HG02943 (cell line): ENCODE data around the gene CYSLTR2.

Source experiments
- ATAC-seq: cut with Tn5 transposase; IDR thresholded peaks from one replicate; pipeline ENCODE4 v1.9.1; 2021; ENCODE audit warnings: mild to moderate bottlenecking, low read depth, moderate library complexity; ENCODE audit not compliant: unreplicated experiment

The CYSLTR2 gene

GRCh38 chr13:48653472-48653939 lies at the start of gene CYSLTR2:
Gene CYSLTR2, plus strand, starts transcription at chr13:48653929. Its CDS starts 52,889 bp downstream, at chr13:48706818.
- ATAC-seq, result no peak

DNA sequence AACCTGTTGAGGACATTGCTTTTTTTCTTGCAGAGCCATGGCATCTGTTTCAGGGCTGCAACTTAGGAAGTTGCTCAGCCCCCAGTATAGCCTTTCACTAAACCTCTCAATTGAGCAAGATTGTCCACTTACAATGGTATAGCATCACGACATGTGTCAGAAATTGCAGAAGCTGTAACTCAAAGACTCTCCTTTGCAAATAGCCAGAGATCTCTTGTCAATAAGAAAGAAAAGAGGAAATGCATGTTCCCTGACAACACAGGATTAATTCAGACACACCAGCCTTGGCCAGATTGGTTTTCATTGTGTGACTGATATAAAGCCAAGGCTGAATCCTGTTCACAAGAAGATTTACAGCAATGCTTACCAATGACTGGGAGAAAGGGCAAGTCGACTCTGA lies 38.7 kb upstream of the CYSLTR2 start:
- no peak for ATAC-seq

- ATAC-seq, result no peak
Observed at GRCh38 chr13:48618937-48619336, 34.8 kb upstream of the CYSLTR2 start.

DNA sequence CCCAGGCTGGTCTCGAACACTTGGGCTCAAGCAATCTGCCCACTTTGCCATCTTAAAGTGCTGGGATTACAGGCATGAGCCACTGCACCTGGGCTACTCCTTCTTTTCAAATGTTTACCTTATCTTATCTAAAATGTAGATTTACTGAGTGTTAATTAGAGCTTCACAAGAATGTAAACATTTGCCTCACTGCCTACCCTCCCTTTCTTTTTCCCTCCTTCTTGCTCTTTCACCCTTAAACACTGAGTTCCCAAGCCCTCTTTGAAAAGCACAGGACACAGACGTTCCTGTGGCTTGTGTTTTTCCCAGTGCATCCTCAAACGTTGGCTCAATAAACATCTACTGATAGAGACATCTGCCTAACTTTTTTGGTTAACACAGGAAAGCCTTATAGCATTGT lies 32.7 kb upstream of the CYSLTR2 start:
- no peak for ATAC-seq

GRCh38 chr13:48624016-48624415 lies 29.7 kb upstream of the CYSLTR2 start:
- no peak for ATAC-seq

DNA sequence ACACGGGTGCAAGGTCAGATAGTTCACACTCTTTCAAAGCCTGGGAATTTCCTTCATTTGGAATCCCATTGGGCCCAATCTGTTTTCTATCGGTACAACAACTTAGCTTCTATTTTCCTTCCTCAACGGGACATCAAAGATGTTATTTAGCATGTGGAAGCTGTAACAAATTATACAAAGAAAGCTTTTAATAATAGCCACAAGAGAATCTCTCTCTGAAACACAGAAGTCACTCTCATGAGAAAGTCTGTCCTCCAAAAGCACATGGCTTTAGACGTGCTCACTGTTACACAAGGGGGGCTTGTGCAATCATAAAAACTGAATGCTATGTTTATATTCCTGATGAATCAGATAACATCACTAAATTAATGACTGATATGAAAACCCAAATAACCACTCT lies 28.9 kb upstream of the CYSLTR2 start:
- no peak for ATAC-seq

GRCh38 chr13:48625413-48626076 lies 28.2 kb upstream of the CYSLTR2 start:
- ATAC-seq, result no peak

GRCh38 chr13:48626077-48626449 lies 27.7 kb upstream of the CYSLTR2 start:
- no peak for ATAC-seq

DNA sequence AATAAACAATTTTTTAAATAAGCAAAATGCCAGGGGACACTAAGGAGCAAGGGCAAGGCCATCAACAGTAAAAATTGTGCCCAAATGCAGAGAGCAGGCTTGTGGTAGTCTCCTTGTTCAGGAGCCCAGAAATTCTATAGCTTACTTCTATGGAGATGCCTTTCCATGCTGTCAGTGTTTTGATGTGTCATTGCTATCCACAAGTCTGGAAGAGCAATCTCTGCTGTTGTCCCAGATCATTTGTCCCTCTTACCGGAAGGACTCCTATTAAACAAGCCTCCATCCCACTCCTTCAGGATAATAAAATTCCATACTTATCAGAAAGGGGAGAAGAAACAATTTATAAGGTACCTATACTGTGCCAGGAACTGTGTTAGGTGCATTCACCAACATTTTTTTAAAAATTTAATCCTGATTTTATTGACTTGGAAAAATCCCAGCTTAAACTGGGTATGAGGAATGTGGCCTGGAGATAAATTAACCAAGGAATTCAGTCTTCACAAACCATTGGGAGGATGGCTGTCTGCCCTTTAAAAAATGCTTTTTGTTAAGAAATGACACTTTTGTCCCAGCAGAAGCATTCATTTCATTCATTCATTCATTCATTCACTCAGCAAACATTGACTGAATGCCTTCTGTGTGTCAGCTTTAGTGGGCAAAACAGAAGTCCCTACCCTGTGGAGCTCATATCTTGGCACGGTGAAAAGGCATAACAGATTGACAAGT lies 26.8 kb upstream of the CYSLTR2 start:
- ATAC-seq, result no peak

- ATAC-seq, result no peak
Observed at GRCh38 chr13:48629277-48629676, 24.5 kb upstream of the CYSLTR2 start.

DNA sequence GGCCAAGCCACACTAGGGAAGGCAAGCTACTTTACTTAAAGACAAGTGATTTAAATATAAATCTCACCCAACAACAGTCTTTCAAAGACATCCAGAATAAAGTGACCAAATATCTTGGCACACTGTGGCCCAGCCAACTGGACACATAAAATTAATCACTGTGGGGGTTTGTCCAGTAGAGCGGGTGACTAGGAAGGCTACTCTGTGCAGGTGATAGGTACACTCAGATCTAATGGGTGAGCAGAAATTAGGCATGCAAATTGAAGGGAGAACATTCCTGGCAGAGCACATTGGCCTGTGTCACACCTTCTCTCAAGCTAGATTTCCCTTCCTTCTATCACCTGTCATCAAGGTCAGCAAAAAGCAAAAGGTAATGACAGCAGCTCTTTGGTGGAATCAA lies 23.4 kb upstream of the CYSLTR2 start:
- ATAC-seq, result no peak

DNA sequence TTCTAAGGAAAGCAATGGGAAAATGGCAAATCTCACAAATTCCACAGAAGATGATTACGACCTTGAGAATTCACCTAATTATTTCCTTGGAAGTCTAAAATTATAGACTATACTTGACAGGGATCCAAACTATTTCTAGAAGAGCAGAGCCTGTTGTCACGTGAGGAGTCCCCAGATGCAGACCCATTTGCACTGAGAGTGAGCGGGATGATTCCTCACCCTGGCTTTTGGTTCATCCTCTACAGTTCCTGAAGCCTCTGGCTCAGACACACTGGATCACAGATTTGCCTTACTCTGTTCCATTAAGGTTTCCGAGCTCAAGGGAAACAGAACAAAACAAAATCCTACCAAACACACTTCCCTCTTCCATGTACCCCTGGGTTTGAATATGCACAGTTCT lies 23.0 kb upstream of the CYSLTR2 start:
- ATAC-seq, result no peak

GRCh38 chr13:48631441-48631840 lies 22.3 kb upstream of the CYSLTR2 start:
- no peak for ATAC-seq

- ATAC-seq, result no peak
Observed at GRCh38 chr13:48633700-48634099, 20.0 kb upstream of the CYSLTR2 start.

DNA sequence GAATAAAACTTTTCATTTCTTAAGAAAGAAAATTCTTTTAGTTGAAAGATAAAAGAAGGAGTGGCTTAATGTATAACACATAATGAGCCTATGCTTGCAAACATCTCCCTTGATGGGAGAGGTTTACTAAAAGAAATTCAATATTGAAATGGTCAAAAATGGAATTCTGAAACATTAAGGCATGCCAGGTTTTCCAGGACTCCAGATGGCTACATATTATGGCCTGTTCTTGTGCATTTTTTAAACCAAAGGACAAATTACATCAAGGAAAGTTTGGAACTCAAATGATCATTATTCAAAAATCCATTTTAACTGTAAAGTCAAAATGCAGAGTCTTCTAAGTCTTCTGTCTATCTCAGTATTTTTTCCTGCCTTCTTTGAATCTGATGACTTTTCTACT lies 19.1 kb upstream of the CYSLTR2 start:
- ATAC-seq, result no peak

DNA sequence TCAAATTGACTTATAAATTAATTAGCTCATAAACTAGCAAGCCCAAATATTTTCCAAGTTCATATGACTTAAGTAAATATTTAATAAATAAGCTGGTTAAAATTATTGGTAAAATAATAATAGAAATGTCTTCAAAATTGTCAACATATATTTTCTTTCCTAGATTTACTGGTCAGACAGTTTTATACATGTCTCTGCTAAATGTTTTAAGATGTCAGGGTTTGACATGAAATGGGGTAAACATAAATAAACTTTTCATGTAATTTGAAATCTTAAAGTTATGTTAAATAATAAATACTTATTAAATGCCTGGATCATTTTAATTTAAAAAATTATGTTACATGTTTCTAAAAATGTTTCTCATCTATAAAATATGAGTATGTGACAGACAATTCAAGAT lies 18.3 kb upstream of the CYSLTR2 start:
- ATAC-seq, result no peak

DNA sequence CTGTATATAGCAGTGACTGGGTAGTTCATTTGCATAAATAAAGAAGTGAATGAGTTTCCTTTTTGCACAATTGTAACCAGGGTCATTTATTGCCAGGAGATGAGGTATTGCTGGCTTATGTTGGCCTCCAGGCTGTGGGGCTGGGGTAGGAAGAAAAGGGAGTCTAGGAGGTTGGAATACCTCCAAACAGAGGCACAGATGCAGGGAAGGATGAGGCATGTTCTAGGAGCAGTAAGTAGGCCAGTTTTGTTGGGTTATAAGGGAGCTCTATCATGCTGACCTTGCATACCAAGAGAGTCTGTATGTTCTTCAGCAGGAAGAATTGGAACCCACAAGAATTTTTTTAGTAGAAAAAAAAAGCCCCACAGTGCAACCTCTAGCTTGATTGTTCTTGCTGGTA lies 17.2 kb upstream of the CYSLTR2 start:
- no peak for ATAC-seq

- ATAC-seq, result no peak
Observed at GRCh38 chr13:48637601-48638000, 16.1 kb upstream of the CYSLTR2 start.

DNA sequence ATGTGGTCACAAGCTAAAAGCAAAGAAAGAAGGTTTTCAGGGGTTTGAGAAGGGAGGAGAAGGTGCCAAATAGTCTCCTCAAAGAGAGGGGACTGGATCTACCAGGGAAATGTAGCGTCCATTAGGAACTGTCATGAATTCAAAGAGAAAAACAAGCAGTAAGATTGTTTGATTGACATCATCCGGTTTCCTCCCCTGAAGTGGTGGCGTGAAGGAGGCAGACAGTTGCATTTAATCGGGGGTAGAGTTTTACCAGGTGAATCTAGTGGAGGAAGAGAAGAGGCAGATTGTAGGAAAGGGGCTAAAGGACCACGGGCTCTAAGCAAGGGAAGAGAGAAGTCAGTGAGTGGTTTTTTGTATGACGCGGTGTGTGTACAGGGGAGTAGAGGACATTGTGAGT lies 13.0 kb upstream of the CYSLTR2 start:
- ATAC-seq, result no peak

DNA sequence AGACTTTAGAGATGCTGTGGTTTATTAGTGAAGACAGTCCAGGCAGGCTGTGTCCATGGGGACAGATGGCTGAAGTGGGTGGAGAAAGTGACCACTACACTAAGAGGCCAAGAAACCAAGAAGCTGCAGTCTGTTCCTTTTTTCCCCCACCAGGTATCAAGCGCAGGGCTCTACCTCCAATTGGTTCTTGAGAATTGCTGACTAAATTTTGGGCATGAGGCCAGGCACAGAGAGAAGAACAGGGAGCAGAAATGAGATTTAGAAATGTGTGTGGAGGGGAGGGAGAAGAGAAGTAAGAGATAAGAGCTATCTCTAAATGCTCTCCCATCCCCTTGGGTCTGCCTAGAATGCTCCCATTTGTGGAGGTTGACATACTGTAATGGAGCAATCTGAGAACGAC lies 12.3 kb upstream of the CYSLTR2 start:
- no peak for ATAC-seq

DNA sequence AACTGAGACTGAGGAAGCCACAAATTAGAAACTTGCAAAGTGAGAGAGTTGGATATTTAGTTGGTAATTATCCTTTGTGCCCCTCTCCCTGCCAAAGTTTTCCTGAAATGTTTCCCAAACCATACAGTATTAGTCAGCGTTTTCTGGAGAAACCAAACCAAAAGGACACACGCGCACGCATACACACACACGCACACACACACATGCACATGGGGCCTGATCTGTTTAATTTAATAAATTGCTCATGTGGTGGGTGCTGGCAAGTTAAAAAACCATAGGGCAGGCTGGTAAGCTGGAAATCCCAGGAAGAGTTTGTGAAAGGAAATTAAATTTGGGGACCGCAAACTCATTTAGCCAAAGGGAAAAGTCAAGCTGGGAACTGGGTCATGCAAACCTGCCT lies 11.7 kb upstream of the CYSLTR2 start:
- no peak for ATAC-seq

DNA sequence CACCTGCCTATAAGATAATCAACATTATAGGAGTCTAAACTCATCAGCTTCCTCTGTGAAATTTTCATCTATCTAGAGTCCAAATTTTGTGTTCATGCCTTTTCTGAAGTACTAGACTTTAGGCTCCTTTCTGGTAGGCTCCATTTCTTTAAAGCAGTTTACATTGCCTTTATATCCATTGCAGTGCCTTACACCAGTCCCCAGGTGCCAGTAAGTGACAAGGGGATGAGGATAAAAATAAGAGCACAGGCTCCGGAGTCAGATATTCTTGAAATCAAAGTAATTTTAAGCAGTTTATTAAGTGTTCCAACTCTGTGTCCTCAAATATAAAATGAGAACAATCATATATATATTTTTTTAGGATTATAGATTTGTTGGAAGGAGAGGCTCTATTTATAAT lies 10.6 kb upstream of the CYSLTR2 start:
- no peak for ATAC-seq
